Esophagus squamous epithelium (tissue), 4 donors: Measurements from ENCODE around the gene LCN9.

Source experiments
- CTCF ChIP-seq, 6 experiments: fragments of 450-650 bp in 4 of 6; fragments of 200-600 bp in 2 of 6; sonication (generic) in 2 of 6; IDR thresholded peaks; one replicate each; pipeline ENCODE4 v1.5.1; 2016 to 2019; ENCODE audit warnings: antibody characterized with exemption in 6 of 6, mild to moderate bottlenecking in 4 of 6, moderate library complexity in 4 of 6
- POLR2A ChIP-seq, 4 donors: fragments of 450-650 bp; IDR thresholded peaks; one replicate each; pipeline ENCODE4 v1.6.1; 2017; ENCODE audit warnings: antibody characterized with exemption in 4 of 4, mild to moderate bottlenecking in 4 of 4, moderate library complexity in 3 of 4

GRCh38 chr9:135683401-135684034, 20.4 kb downstream of the LCN9 start:
- TF ChIP-seq POLR2A (IDR thresholded peaks at IDR 0.05) (no peak), CTCF (IDR thresholded peaks at IDR 0.05) (no peak)
